GM12874 (cell line): ENCODE measurements around the gene MXD1.

ENCODE experiments used
- TF ChIP-seq, protein P1 (sequence below): IDR thresholded peaks from 2 replicates; pipeline ENCODE4 v1.5.1; 2011; ENCODE audit warnings: low read depth, mild to moderate bottlenecking, control low read depth, low read length, moderate library complexity; ENCODE audit not compliant: insufficient read depth

Gene MXD1

DNA sequence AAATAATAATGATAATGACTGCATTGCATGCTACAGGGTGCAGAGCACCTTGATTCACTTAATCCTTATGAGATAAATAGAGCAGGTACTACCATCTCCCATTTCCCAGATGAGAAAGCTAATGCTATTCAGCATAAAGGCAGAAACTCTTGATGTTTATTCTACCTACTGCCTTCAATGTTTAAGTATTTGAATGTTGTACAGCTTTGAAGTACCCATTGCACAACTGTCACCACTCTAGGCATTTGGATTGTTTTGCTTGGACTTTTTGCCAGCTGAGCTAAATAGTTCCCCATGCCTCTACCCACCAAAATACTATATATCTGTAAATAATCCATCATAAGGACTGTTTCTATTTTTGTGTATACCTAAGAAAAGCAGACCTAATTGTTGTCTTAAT is 7.7 kb upstream of the MXD1 start:
- TF ChIP-seq, protein P1, sequence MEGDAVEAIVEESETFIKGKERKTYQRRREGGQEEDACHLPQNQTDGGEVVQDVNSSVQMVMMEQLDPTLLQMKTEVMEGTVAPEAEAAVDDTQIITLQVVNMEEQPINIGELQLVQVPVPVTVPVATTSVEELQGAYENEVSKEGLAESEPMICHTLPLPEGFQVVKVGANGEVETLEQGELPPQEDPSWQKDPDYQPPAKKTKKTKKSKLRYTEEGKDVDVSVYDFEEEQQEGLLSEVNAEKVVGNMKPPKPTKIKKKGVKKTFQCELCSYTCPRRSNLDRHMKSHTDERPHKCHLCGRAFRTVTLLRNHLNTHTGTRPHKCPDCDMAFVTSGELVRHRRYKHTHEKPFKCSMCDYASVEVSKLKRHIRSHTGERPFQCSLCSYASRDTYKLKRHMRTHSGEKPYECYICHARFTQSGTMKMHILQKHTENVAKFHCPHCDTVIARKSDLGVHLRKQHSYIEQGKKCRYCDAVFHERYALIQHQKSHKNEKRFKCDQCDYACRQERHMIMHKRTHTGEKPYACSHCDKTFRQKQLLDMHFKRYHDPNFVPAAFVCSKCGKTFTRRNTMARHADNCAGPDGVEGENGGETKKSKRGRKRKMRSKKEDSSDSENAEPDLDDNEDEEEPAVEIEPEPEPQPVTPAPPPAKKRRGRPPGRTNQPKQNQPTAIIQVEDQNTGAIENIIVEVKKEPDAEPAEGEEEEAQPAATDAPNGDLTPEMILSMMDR: no peak

DNA sequence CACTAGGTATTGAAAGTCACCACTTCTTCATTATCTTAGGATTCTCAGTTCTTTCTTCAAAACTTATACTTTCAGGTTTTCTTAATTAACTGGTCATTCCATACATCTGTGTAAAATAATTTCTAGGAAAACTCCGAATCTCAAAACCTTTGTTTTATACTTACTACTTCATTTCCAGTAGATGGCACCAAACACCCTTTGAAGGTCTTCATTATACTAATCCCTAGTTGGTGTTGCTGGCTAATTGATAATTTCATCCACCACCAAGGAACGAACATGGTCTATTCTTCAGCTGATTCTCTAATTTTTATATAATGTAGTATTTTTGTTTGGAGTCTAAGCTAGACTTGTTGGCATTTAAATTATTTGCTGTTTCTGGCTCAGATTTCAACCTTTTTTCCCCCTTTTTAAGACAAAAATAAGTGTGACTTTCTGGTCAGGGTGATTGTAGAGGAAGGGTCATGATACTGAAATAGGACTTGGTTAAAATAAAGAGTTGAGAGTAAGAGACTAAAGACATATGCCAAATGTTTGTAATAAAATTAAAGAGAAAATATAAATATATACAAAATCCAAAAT is 2.8 kb upstream of the MXD1 start:
- TF ChIP-seq, protein P1: peak; percentile 19; the same call in 1 of the 2 replicates

DNA sequence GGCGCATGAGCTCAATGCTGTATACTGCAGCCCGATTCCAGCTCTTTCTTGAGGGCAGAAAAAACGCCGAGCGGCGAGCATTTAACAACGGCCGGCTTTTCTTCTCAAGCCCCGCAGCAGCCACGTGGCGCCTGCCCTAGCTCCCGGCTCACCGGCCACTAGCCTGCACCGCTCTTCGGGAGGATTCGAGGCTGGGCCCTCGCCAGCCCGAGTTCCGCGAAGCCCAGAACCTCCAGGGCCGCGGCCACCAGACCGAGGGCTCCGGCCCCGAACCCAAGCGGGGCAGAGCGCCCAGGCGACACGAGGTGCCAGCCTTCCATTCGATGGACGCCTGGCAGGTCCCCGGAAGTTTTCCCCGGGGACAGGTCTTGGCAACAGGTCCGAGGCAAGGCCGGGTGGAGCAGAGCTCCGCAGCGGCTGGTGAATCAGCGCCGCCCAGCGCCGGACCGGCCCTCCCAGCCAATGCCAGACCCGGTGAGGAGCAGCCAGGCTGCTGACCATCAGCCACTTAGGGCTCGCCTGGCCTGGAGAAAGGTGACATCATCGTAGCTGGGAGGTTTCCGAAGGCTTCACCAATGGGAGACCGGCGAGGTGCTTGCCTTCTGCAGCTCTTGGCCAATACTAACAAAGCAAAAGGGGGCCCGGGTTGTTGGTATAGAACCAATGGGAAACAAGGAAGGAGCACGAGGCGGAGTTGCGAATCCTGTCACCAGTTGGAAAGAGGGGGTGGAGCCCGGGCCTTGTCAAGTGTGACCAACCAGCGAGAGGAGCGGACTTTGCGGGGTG is 552 bp upstream of the MXD1 start:
- TF ChIP-seq, protein P1: peak; percentile 40; the same call in 1 of the 2 replicates

DNA sequence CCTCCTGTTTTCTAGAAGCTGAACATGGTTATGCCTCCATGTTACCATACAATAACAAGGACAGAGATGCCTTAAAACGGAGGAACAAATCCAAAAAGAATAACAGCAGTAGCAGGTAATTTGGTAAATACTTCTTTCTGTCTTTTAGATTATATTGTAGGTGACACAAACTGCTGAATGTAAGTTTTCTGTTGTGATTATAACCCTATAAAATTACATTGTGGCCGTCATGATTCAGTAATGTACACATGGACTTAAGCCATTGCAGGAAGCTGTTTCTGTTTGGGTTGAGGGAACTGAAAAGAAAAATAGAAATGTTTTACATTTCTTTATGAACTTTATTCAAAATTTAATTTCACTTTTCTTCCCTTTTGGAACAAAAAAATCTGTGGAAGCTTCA is 1.2 kb downstream of the MXD1 start:
- TF ChIP-seq, protein P1: no peak

DNA sequence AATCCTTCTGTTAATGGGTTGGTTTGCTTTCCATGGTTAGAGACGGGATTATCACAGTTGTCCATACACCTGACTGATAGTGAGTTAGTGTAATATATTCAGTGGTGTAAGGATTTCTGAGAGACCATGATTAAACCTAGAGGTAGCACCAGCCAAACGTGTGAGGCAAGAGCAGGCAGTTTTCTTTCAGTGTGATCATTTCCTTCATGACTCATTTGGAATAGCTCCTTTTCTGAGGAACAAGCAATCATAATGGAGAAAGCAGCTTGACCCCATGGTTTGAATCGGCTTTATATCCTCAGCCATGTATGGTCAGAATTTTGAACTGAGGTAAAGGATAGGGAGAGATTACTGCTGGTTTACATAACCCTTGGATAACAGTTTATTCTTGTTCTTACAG is 2.9 kb downstream of the MXD1 start:
- TF ChIP-seq, protein P1: no peak

DNA sequence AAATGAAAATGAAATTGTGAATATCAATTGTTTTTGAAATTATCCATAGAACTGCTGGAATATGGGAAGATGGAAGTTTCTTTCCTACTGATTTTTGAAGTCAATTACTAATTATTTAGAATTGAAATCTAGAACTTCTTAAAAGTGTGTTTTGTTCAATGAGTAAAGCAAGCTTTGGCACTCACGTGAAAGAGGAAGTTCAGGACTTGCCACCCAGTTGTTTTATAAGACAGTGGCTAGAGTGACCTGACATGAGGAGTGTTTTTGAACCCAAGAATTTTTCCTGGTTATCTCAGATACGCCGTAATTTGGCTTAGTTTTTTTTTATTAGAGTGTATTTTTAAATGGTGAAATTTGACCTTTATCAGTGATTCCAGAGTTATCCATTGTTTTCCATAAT is 3.5 kb downstream of the MXD1 start:
- TF ChIP-seq, protein P1: no peak

DNA sequence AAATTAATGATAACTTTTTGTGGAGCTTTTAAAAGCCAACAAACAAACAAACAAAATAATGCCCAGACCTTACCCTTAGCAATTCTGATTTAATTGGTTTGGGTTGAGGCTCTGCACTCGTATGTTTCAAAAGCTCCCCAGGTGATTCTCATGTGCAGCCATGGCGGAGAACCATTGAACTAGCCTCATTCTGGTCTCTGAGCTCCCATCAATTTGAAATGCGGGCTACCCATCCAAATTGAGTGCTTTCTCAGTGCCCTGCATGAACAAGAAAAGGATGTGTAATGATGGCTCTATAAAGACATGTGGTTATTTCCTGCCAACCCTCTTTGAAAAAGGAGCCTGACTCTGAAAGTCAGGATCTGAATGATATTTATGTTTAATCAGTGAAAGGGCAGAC is 8.2 kb downstream of the MXD1 start:
- TF ChIP-seq, protein P1: no peak
